SK-N-MC (cell line): Measurements from ENCODE around the gene SLC12A9.

ENCODE experiments used
- EZH2 ChIP-seq: fragments of 200-600 bp; sonication (generic); IDR thresholded peaks from one replicate; pipeline ENCODE4 v1.6.1; 2017; ENCODE audit warnings: antibody characterized with exemption
- FOXP2 ChIP-seq: optimal IDR thresholded peaks from 2 replicates; pipeline ENCODE3; 2011; ENCODE audit warnings: mild to moderate bottlenecking, moderate library complexity; ENCODE audit not compliant: insufficient read depth; ENCODE audit errors: extremely low read length, control extremely low read depth
- POLR2AphosphoS5 ChIP-seq: IDR thresholded peaks from 2 replicates; pipeline ENCODE4 v1.6.1; 2012; ENCODE audit warnings: mild to moderate bottlenecking, low read depth, low read length, borderline replicate concordance

DNA sequence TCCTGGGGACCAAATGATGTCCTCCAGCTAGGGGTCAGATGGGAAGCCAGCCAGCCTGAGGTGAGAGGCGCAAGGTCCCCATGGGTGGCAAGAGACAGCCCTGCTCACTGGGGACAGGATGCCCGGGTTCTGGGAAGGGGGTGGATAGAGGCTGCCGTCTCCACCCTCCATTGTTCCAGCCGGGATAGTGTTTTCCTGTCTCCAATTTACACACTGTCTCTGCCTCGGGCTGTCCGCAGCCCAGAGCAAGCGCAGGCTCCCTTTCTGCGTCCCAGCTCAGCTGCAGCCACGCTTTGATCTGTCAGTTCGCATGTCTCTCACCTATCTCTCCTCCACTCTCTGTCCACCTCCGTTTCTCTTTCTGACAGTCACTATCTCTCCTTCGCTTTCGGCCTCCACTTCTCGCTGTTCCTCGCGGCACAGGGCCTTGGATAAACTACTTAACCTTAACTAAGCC, 27.3 kb upstream of the SLC12A9 start:
- TF ChIP-seq EZH2 (no peak), FOXP2 (no peak), POLR2AphosphoS5 (no peak)
